KMS-11 (cell line): ENCODE results near the gene NKX1-2.

Experiments used
- H2AFZ ChIP-seq: fragments of 200-600 bp; sonication (generic); 2 replicates; pipeline ENCODE4 v1.6.1; 2016; ENCODE audit warnings: antibody characterized with exemption, mixed run types, low read depth
- H3K27ac ChIP-seq: fragments of 200-600 bp; sonication (generic); 2 replicates; pipeline ENCODE4 v1.6.1; 2016; ENCODE audit warnings: mild to moderate bottlenecking, mixed run types
- H3K27me3 ChIP-seq: fragments of 200-600 bp; sonication (generic); 2 replicates; pipeline ENCODE4 v1.6.1; 2017; ENCODE audit warnings: mild to moderate bottlenecking, low read depth, mixed run types, moderate library complexity; ENCODE audit not compliant: insufficient read depth
- H3K36me3 ChIP-seq: fragments of 200-600 bp; sonication (generic); 2 replicates; pipeline ENCODE4 v1.6.1; 2017; ENCODE audit warnings: mild to moderate bottlenecking, mixed run types; ENCODE audit not compliant: insufficient read depth
- H3K4me1 ChIP-seq: fragments of 200-600 bp; sonication (generic); 2 replicates; pipeline ENCODE4 v1.6.1; 2016; ENCODE audit warnings: mild to moderate bottlenecking, low read depth, mixed run types; ENCODE audit not compliant: poor library complexity, severe bottlenecking
- H3K4me2 ChIP-seq: fragments of 200-600 bp; sonication (generic); 2 replicates; pipeline ENCODE4 v1.7.0; 2016; ENCODE audit warnings: mild to moderate bottlenecking, mixed run types
- H3K4me3 ChIP-seq: fragments of 200-600 bp; sonication (generic); IDR thresholded peaks from 2 replicates; pipeline ENCODE4 v1.6.1; 2017; ENCODE audit warnings: low read depth, low read length, mixed read lengths; ENCODE audit not compliant: insufficient read depth
- H3K79me2 ChIP-seq: fragments of 200-600 bp; sonication (generic); 2 replicates; pipeline ENCODE4 v1.6.1; 2016; ENCODE audit warnings: low read depth, mixed run types; ENCODE audit not compliant: insufficient read depth
- H3K9ac ChIP-seq: fragments of 200-600 bp; sonication (generic); 2 replicates; pipeline ENCODE4 v1.6.1; 2016; ENCODE audit warnings: mild to moderate bottlenecking, mixed run types
- H4K20me1 ChIP-seq: fragments of 200-600 bp; sonication (generic); 2 replicates; pipeline ENCODE4 v1.6.1; 2016; ENCODE audit warnings: mild to moderate bottlenecking, mixed run types; ENCODE audit not compliant: insufficient read depth
- CTCF ChIP-seq: fragments of 200-600 bp; sonication (generic); conservative IDR thresholded peaks from 2 replicates; pipeline ENCODE4 v1.6.1; 2017; ENCODE audit warnings: low read depth, mild to moderate bottlenecking, antibody characterized with exemption, low read length, moderate library complexity, mixed read lengths

Gene NKX1-2

GRCh38 chr10:124493214-124493882, 43.5 kb upstream of the NKX1-2 start:
- Histone ChIP-seq H2AFZ (no peak overlapping the region), H3K79me2 (no peaks in the 10 kb centered on the region), H3K36me3 (no peaks in the 10 kb centered on the region), H3K9ac (no peak overlapping the region), H3K27ac (no peak overlapping the region), H3K4me2 (no peak overlapping the region), H4K20me1 (no peaks in the 10 kb centered on the region), H3K27me3 (no peaks in the 10 kb centered on the region), H3K4me3 (no peak overlapping the region), H3K4me1 (no peaks in the 10 kb centered on the region)
- no peak for TF ChIP-seq CTCF

GRCh38 chr10:124492266-124492665, 42.4 kb upstream of the NKX1-2 start:
- Histone ChIP-seq H3K79me2 (no peaks in the 10 kb centered on the region), H3K4me3 (no peak overlapping the region), H2AFZ (no peak overlapping the region), H3K36me3 (no peaks in the 10 kb centered on the region), H3K4me1 (no peaks in the 10 kb centered on the region), H3K9ac (no peak overlapping the region), H3K27ac (no peak overlapping the region), H3K4me2 (no peak overlapping the region), H4K20me1 (no peaks in the 10 kb centered on the region), H3K27me3 (no peaks in the 10 kb centered on the region)
- no peak for TF ChIP-seq CTCF

GRCh38 chr10:124491105-124491504, 41.3 kb upstream of the NKX1-2 start:
- Histone ChIP-seq H3K27ac (no peak overlapping the region), H3K4me1 (no peaks in the 10 kb centered on the region), H3K36me3 (no peaks in the 10 kb centered on the region), H2AFZ (no peak overlapping the region), H3K27me3 (no peaks in the 10 kb centered on the region), H3K4me2 (no peak overlapping the region), H3K4me3 (no peak overlapping the region), H4K20me1 (no peaks in the 10 kb centered on the region), H3K79me2 (no peaks in the 10 kb centered on the region), H3K9ac (no peak overlapping the region)
- no peak for TF ChIP-seq CTCF

GRCh38 chr10:124486635-124487034, 36.8 kb upstream of the NKX1-2 start:
- Histone ChIP-seq H3K4me2 (no peak overlapping the region), H4K20me1 (no peaks in the 10 kb centered on the region), H3K4me3 (no peak overlapping the region), H2AFZ (no peak overlapping the region), H3K4me1 (no peaks in the 10 kb centered on the region), H3K36me3 (no peaks in the 10 kb centered on the region), H3K79me2 (no peaks in the 10 kb centered on the region), H3K27me3 (no peaks in the 10 kb centered on the region), H3K27ac (no peak overlapping the region), H3K9ac (no peak overlapping the region)
- no peak for TF ChIP-seq CTCF
